ENCODE data around the gene SOX9. TPM values are rescaled to one million over a fixed set of nuclear protein-coding genes. Genes with fewer than 3 reads are reported as not detected.

The SOX9 gene
- total RNA-seq, 2 experiments from 2014 or later = not detected

DNA sequence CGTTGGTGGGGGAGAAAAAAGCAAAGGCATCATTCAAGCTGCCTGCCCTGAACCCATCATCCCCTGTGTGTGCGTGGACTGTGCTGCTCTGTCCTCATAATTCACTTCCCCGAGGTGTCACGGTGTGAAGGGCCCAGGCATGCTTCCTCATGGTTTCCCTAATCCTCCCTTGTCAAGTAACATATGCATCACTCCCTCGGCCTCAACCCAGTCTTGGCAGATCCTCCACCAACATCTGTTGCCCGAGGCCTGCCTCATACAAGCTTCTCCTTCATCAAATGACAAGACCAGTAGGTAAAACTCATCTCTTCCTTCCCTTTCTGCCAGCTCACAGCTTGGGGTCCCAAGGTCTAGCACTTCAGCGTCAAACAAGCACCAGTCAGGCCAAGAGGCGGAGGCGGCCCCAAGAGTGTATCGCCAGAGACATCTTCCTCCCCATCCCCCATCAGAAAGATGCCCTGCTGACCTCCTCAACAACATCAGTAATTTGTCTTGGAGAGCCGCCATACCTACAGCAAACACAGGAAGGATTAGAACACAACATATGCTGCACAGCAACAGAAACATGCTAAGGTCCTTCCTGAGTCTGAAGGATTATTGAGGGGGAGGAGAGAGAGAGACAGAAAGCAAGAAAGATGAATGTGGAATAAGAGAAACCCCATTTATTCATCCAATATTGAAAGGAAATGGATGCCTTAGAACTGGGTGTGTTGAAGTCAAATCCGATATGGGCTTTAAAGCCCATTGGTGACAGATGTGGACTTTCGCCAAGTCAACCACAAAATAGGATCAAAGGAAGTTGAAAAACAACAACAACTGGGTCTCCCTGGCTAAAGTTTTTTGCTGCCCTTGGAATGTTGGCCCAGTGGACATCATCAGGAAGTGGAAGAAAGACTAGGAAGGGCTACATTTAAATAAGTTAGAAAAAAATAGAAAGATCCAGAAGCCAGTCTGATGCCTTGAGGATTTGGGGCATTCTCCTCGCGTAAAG lies 38.4 kb downstream of the SOX9 start:
- H3K4me3 ChIP-seq (ENCODE audit: low read length) = no peak overlapping the region
- H3K27me3 ChIP-seq (ENCODE audit: control insufficient read depth in 1 of 2, insufficient read depth in 2 of 2, low read length in 2 of 2) = no peaks in the 10 kb centered on the region
- no peaks in the 10 kb centered on the region for H3K36me3 Mint-ChIP-seq (ENCODE audit: low read depth)
- H3K9me3 ChIP-seq (ENCODE audit: control insufficient read depth in 1 of 2, insufficient read depth in 1 of 2, low read length in 2 of 2) = peaks cover 3 to 14% of the 10 kb centered on the region in 2 experiments
- no peak overlapping the region for H3K4me3 Mint-ChIP-seq
- no peak overlapping the region for H3K27ac Mint-ChIP-seq
- H3K36me3 ChIP-seq (ENCODE audit: insufficient read depth, low read length) = no peaks in the 10 kb centered on the region
- intact Hi-C loops (cut with DNase I, micrococcal nuclease) = no loop called here
- H3K4me1 Mint-ChIP-seq (ENCODE audit: low read depth) = no peaks in the 10 kb centered on the region
- ATAC-seq (ENCODE audit: poor library complexity) (no peak), DNase-seq (no peak)
- H3K27ac ChIP-seq (ENCODE audit: low read depth in 1 of 2, low read length in 2 of 2) = no peak overlapping the region
- H3K27me3 Mint-ChIP-seq = peaks cover 6% of the 10 kb centered on the region
- H3K9me3 Mint-ChIP-seq = peaks cover 9% of the 10 kb centered on the region
- ChIA-PET CTCF (no interaction called here), POLR2A (no interaction called here)
- TF ChIP-seq, protein P1, sequence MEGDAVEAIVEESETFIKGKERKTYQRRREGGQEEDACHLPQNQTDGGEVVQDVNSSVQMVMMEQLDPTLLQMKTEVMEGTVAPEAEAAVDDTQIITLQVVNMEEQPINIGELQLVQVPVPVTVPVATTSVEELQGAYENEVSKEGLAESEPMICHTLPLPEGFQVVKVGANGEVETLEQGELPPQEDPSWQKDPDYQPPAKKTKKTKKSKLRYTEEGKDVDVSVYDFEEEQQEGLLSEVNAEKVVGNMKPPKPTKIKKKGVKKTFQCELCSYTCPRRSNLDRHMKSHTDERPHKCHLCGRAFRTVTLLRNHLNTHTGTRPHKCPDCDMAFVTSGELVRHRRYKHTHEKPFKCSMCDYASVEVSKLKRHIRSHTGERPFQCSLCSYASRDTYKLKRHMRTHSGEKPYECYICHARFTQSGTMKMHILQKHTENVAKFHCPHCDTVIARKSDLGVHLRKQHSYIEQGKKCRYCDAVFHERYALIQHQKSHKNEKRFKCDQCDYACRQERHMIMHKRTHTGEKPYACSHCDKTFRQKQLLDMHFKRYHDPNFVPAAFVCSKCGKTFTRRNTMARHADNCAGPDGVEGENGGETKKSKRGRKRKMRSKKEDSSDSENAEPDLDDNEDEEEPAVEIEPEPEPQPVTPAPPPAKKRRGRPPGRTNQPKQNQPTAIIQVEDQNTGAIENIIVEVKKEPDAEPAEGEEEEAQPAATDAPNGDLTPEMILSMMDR (IDR thresholded peaks at IDR 0.05) = no peak
- no peaks in the 10 kb centered on the region for H3K4me1 ChIP-seq (ENCODE audit: insufficient read depth, low read length)

DNA sequence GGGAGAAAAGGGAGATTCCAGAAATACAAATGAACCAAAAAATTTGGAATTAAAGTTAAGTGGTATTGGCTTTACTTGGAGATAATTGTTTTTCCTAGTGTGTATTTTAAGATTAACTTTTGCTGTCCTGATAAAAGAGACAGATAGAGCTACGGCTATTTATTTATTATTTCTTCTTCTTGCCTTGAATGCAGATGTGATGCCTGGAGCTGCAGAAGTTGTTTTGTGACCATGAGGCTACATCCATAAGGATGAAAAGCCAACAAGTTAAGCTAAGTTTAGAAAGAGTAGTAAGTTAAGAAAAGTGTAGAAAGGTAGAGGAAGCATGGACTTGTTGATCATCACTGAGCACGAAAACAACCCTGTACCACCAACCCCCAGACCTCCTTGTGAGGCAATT lies 41.7 kb downstream of the SOX9 start:
- no peaks in the 10 kb centered on the region for H3K4me1 ChIP-seq (ENCODE audit: insufficient read depth, low read length)
- Mint-ChIP-seq H3K4me3 (no peak overlapping the region), H3K36me3 (ENCODE audit: low read depth) (no peaks in the 10 kb centered on the region), H3K27me3 (peaks cover 6% of the 10 kb centered on the region), H3K27ac (no peak overlapping the region), H3K9me3 (peaks cover 9% of the 10 kb centered on the region), H3K4me1 (ENCODE audit: low read depth) (no peaks in the 10 kb centered on the region)
- no peaks in the 10 kb centered on the region for H3K27me3 ChIP-seq (ENCODE audit: control insufficient read depth in 1 of 2, insufficient read depth in 2 of 2, low read length in 2 of 2)
- no peaks in the 10 kb centered on the region for H3K36me3 ChIP-seq (ENCODE audit: insufficient read depth, low read length)
- intact Hi-C loops (cut with DNase I, micrococcal nuclease) = no loop called here
- H3K4me3 ChIP-seq (ENCODE audit: low read length) = no peak overlapping the region
- no peak overlapping the region for H3K27ac ChIP-seq (ENCODE audit: low read depth in 1 of 2, low read length in 2 of 2)
- ChIA-PET CTCF (no interaction called here), POLR2A (no interaction called here)
- ATAC-seq (ENCODE audit: poor library complexity) (no peak), DNase-seq (no peak)
- H3K9me3 ChIP-seq (ENCODE audit: control insufficient read depth in 1 of 2, insufficient read depth in 1 of 2, low read length in 2 of 2) = peaks cover 7 to 20% of the 10 kb centered on the region in 2 experiments
- TF ChIP-seq, protein P1 (IDR thresholded peaks at IDR 0.05) = no peak

DNA sequence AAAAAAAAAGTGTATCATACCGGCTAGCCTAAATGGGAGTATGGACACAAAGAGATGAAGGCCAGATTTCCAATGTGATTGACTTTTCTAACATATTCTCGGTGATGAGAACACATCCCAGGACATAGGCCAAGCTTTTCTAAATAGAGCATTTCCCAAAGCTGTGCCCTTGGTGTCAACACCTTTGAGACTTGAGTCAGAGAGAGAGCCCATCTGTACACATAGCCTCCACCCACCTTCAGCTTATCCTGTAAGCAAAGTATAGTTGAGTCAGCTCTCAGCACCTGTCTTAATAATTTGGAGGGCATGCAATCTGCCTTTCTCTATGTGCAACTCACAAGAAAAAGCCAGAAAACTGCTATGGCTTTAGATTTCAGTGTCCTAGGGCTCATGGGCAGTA lies 42.7 kb downstream of the SOX9 start:
- ChIA-PET POLR2A (no interaction called here), CTCF (no interaction called here)
- no peak overlapping the region for H3K4me3 Mint-ChIP-seq
- Histone ChIP-seq H3K27ac (ENCODE audit: low read depth in 1 of 2, low read length in 2 of 2) (no peak overlapping the region), H3K4me3 (ENCODE audit: low read length) (no peak overlapping the region), H3K9me3 (ENCODE audit: control insufficient read depth in 1 of 2, insufficient read depth in 1 of 2, low read length in 2 of 2) (peaks cover 7 to 20% of the 10 kb centered on the region in 2 experiments), H3K27me3 (ENCODE audit: control insufficient read depth in 1 of 2, insufficient read depth in 2 of 2, low read length in 2 of 2) (no peaks in the 10 kb centered on the region), H3K36me3 (ENCODE audit: insufficient read depth, low read length) (no peaks in the 10 kb centered on the region), H3K4me1 (ENCODE audit: insufficient read depth, low read length) (no peaks in the 10 kb centered on the region)
- H3K4me1 Mint-ChIP-seq (ENCODE audit: low read depth) = no peaks in the 10 kb centered on the region
- intact Hi-C loops (cut with DNase I, micrococcal nuclease) = no loop called here
- TF ChIP-seq, protein P1 (IDR thresholded peaks at IDR 0.05) = no peak
- no peak overlapping the region for H3K27ac Mint-ChIP-seq
- ATAC-seq (ENCODE audit: poor library complexity) (no peak), DNase-seq (no peak)
- no peaks in the 10 kb centered on the region for H3K36me3 Mint-ChIP-seq (ENCODE audit: low read depth)
- peaks cover 8% of the 10 kb centered on the region for H3K9me3 Mint-ChIP-seq
- H3K27me3 Mint-ChIP-seq = peaks cover 6% of the 10 kb centered on the region

Measured in CD4-positive, alpha-beta T cell (primary cell).